ENCODE measurements around the gene VWA7.

The VWA7 gene

GRCh38 chr6:31723245-31723979 is 53.7 kb downstream of the VWA7 start, which contains the start of gene MPIG6B:
Gene MPIG6B (plus strand): TSS chr6:31723373. CDS start chr6:31723384, 11 bp downstream.
- no peak within 1 kb of the TSS for H3K9ac ChIP-seq (ENCODE audit: low read depth in 1 of 2, low read length in 2 of 2)
- H3K4me1 ChIP-seq (ENCODE audit: control insufficient read depth in 2 of 2, insufficient read depth in 2 of 2, low read length in 2 of 2) = peaks cover 28 to 45% of the 10 kb centered on the region in 2 donors
- H3K27ac ChIP-seq (ENCODE audit: low read depth in 2 of 2, low read length in 2 of 2) = no peak within 1 kb of the TSS
- H3K9me3 ChIP-seq (ENCODE audit: control insufficient read depth in 2 of 2, low read length in 2 of 2) = no peaks in the 10 kb centered on the region
- H3K27me3 ChIP-seq (ENCODE audit: control insufficient read depth in 2 of 2, insufficient read depth in 2 of 2, low read length in 2 of 2) = no peaks in the 10 kb centered on the region
- no peak within 1 kb of the TSS for H3K4me3 ChIP-seq (ENCODE audit: low read length in 2 of 2)
- H3K36me3 ChIP-seq (ENCODE audit: control insufficient read depth in 2 of 2, insufficient read depth in 2 of 2, low read length in 2 of 2) = peaks cover 12 to 16% of the 10 kb centered on the region in 2 donors

GRCh38 chr6:31722173-31722572 is 55.0 kb downstream of the VWA7 start:
- peaks cover 8 to 10% of the 10 kb centered on the region in 2 donors for H3K36me3 ChIP-seq (ENCODE audit: control insufficient read depth in 2 of 2, insufficient read depth in 2 of 2, low read length in 2 of 2)
- no peak overlapping the region for H3K4me3 ChIP-seq (ENCODE audit: low read length in 2 of 2)
- H3K27me3 ChIP-seq (ENCODE audit: control insufficient read depth in 2 of 2, insufficient read depth in 2 of 2, low read length in 2 of 2) = no peaks in the 10 kb centered on the region
- H3K4me1 ChIP-seq (ENCODE audit: control insufficient read depth in 2 of 2, insufficient read depth in 2 of 2, low read length in 2 of 2) = peaks cover 20 to 45% of the 10 kb centered on the region in 2 donors
- no peak overlapping the region for H3K27ac ChIP-seq (ENCODE audit: low read depth in 2 of 2, low read length in 2 of 2)
- H3K9ac ChIP-seq (ENCODE audit: low read depth in 1 of 2, low read length in 2 of 2) = no peak overlapping the region
- H3K9me3 ChIP-seq (ENCODE audit: control insufficient read depth in 2 of 2, low read length in 2 of 2) = no peaks in the 10 kb centered on the region

- Histone ChIP-seq H3K4me3 (ENCODE audit: low read length in 2 of 2) (no peak within 1 kb of the TSS), H3K36me3 (ENCODE audit: control insufficient read depth in 2 of 2, insufficient read depth in 2 of 2, low read length in 2 of 2) (peaks cover 3 to 6% of the 10 kb centered on the region in 2 donors), H3K9ac (ENCODE audit: low read depth in 1 of 2, low read length in 2 of 2) (no peak within 1 kb of the TSS), H3K27ac (ENCODE audit: low read depth in 2 of 2, low read length in 2 of 2) (no peak within 1 kb of the TSS), H3K4me1 (ENCODE audit: control insufficient read depth in 2 of 2, insufficient read depth in 2 of 2, low read length in 2 of 2) (peaks cover 14 to 39% of the 10 kb centered on the region in 2 donors), H3K9me3 (ENCODE audit: control insufficient read depth in 2 of 2, low read length in 2 of 2) (no peaks in the 10 kb centered on the region), H3K27me3 (ENCODE audit: control insufficient read depth in 2 of 2, insufficient read depth in 2 of 2, low read length in 2 of 2) (no peaks in the 10 kb centered on the region)
Measured at GRCh38 chr6:31721351-31722020, 55.6 kb downstream of the VWA7 start, which contains the start of gene LY6G6C. Gene LY6G6C (minus strand): TSS chr6:31721746. CDS start chr6:31721679, 67 bp downstream.

- Histone ChIP-seq H3K36me3 (ENCODE audit: control insufficient read depth in 2 of 2, insufficient read depth in 2 of 2, low read length in 2 of 2) (no peaks in the 10 kb centered on the region), H3K9ac (ENCODE audit: low read depth in 1 of 2, low read length in 2 of 2) (no peak overlapping the region), H3K4me1 (ENCODE audit: control insufficient read depth in 2 of 2, insufficient read depth in 2 of 2, low read length in 2 of 2) (peaks cover 11 to 32% of the 10 kb centered on the region in 2 donors), H3K9me3 (ENCODE audit: control insufficient read depth in 2 of 2, low read length in 2 of 2) (no peaks in the 10 kb centered on the region), H3K4me3 (ENCODE audit: low read length in 2 of 2) (no peak overlapping the region), H3K27ac (ENCODE audit: low read depth in 2 of 2, low read length in 2 of 2) (no peak overlapping the region), H3K27me3 (ENCODE audit: control insufficient read depth in 2 of 2, insufficient read depth in 2 of 2, low read length in 2 of 2) (no peaks in the 10 kb centered on the region)
Measured at GRCh38 chr6:31720196-31720770, 56.8 kb downstream of the VWA7 start.

- Histone ChIP-seq H3K4me3 (ENCODE audit: low read length in 2 of 2) (no peak overlapping the region), H3K36me3 (ENCODE audit: control insufficient read depth in 2 of 2, insufficient read depth in 2 of 2, low read length in 2 of 2) (no peaks in the 10 kb centered on the region), H3K27ac (ENCODE audit: low read depth in 2 of 2, low read length in 2 of 2) (peak overlapping the region; percentile 74 to 80), H3K9ac (ENCODE audit: low read depth in 1 of 2, low read length in 2 of 2) (peak overlapping the region in 1 of 2 donors; percentile 41), H3K4me1 (ENCODE audit: control insufficient read depth in 2 of 2, insufficient read depth in 2 of 2, low read length in 2 of 2) (peaks cover 16 to 43% of the 10 kb centered on the region in 2 donors), H3K9me3 (ENCODE audit: control insufficient read depth in 2 of 2, low read length in 2 of 2) (no peaks in the 10 kb centered on the region), H3K27me3 (ENCODE audit: control insufficient read depth in 2 of 2, insufficient read depth in 2 of 2, low read length in 2 of 2) (no peaks in the 10 kb centered on the region)
Measured at GRCh38 chr6:31719001-31719400, 58.1 kb downstream of the VWA7 start.

- Histone ChIP-seq H3K27me3 (ENCODE audit: control insufficient read depth in 2 of 2, insufficient read depth in 2 of 2, low read length in 2 of 2) (no peaks in the 10 kb centered on the region), H3K36me3 (ENCODE audit: control insufficient read depth in 2 of 2, insufficient read depth in 2 of 2, low read length in 2 of 2) (no peaks in the 10 kb centered on the region), H3K4me3 (ENCODE audit: low read length in 2 of 2) (no peak overlapping the region), H3K9me3 (ENCODE audit: control insufficient read depth in 2 of 2, low read length in 2 of 2) (no peaks in the 10 kb centered on the region), H3K27ac (ENCODE audit: low read depth in 2 of 2, low read length in 2 of 2) (peak overlapping the region; percentile 74 to 80), H3K4me1 (ENCODE audit: control insufficient read depth in 2 of 2, insufficient read depth in 2 of 2, low read length in 2 of 2) (peaks cover 21 to 50% of the 10 kb centered on the region in 2 donors), H3K9ac (ENCODE audit: low read depth in 1 of 2, low read length in 2 of 2) (no peak overlapping the region)
Measured at GRCh38 chr6:31718265-31718664, 58.9 kb downstream of the VWA7 start.

- Histone ChIP-seq H3K27me3 (ENCODE audit: control insufficient read depth in 2 of 2, insufficient read depth in 2 of 2, low read length in 2 of 2) (no peaks in the 10 kb centered on the region), H3K4me3 (ENCODE audit: low read length in 2 of 2) (no peak overlapping the region), H3K27ac (ENCODE audit: low read depth in 2 of 2, low read length in 2 of 2) (peak overlapping the region; percentile 49 to 59), H3K4me1 (ENCODE audit: control insufficient read depth in 2 of 2, insufficient read depth in 2 of 2, low read length in 2 of 2) (peaks cover 21 to 52% of the 10 kb centered on the region in 2 donors), H3K9ac (ENCODE audit: low read depth in 1 of 2, low read length in 2 of 2) (no peak overlapping the region), H3K9me3 (ENCODE audit: control insufficient read depth in 2 of 2, low read length in 2 of 2) (no peaks in the 10 kb centered on the region), H3K36me3 (ENCODE audit: control insufficient read depth in 2 of 2, insufficient read depth in 2 of 2, low read length in 2 of 2) (no peaks in the 10 kb centered on the region)
Measured at GRCh38 chr6:31717499-31718222, 59.5 kb downstream of the VWA7 start.
